BLaER1 treated with 17β-estradiol and CSF1 and Interleukin-3, amounts not matched to agents 10 nM and 100 nM (cell line): ENCODE results near the gene OGA.

Experiments
- H3K27ac ChIP-seq, 11 experiments: shearing (Covaris generic); formaldehyde crosslinking; 2 replicates each; pipeline ENCODE4 v1.8.1; 2022
- H3K27me3 ChIP-seq, 11 experiments: shearing (Covaris generic); formaldehyde crosslinking; 2 replicates each; pipeline ENCODE4 v1.8.1; 2022
- H3K36me3 ChIP-seq, 11 experiments: shearing (Covaris generic); formaldehyde crosslinking; 2 replicates each; pipeline ENCODE4 v1.8.1; 2022
- H3K4me1 ChIP-seq, 10 experiments: shearing (Covaris generic); formaldehyde crosslinking; 2 replicates each; pipeline ENCODE4 v1.8.1; 2022
- H3K4me2 ChIP-seq, 11 experiments: shearing (Covaris generic); formaldehyde crosslinking; 2 replicates each; pipeline ENCODE4 v1.8.1; 2022
- H3K4me3 ChIP-seq, 10 experiments: shearing (Covaris generic); formaldehyde crosslinking; 2 replicates each; pipeline ENCODE4 v1.8.1; 2022
- H3K9ac ChIP-seq, 11 experiments: shearing (Covaris generic); formaldehyde crosslinking; 2 replicates each; pipeline ENCODE4 v1.8.1; 2022
- H3K9me3 ChIP-seq, 11 experiments: shearing (Covaris generic); formaldehyde crosslinking; replicated peaks in 1 of 11; 2 replicates each; pipeline ENCODE4 v1.8.1; 2022
- H4K20me1 ChIP-seq, 11 experiments: shearing (Covaris generic); formaldehyde crosslinking; 2 replicates each; pipeline ENCODE4 v1.8.1; 2022
- Cebpa-rat ChIP-seq, 11 experiments: shearing (Covaris generic); IDR thresholded peaks; 2 replicates each; pipeline ENCODE4 v1.8.1; 2022

OGA gene

DNA sequence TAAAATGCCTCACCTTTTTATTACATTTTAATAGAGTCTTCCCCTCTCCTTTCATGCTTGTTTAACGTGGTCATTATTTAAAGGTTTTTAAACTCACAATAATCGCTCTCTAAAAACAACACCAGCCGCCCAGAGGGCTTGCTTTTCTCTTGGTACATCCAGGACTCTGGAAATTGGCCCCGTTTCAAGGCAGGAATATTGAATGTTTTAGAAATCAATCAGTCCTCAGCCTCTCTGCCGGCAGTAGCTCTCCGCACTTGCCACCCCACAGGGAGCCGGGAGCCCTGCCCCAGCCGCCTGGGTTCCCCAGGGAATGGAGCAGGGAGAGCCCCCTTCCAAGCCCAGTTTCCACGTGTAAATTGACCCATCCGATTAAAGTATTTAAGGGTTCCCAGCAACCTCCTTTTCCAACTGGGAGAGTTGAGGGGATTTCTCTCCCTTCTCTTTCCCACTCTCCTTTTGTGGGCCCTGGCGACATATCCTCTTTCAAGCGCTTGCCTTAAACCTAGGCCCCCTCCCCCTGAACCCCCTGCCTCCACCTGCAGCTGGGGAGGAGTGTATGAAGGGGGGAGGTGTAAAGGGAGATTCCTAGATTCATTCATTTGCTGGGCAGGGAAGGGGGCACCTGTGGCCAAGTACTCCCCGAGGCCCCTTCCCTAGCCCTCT lies 44.2 kb downstream of the OGA start:
- peaks cover 6 to 8% (median 7%) of the 10 kb centered on the region in 10 experiments; a peak in 17 of 20 replicates for H3K4me1 ChIP-seq
- peaks cover 83 to 99% (median 95%) of the 10 kb centered on the region in 11 experiments for H3K27me3 ChIP-seq
- H3K4me3 ChIP-seq, result no peak overlapping the region
- H3K4me2 ChIP-seq, result no peak overlapping the region
- peaks cover 0 to 77% (median 60%) of the 10 kb centered on the region in 11 experiments; a peak in 18 of 22 replicates for H4K20me1 ChIP-seq
- TF ChIP-seq Cebpa-rat (IDR thresholded peaks at IDR 0.05), result no peak
- no peaks in the 10 kb centered on the region; a peak in 1 of 22 replicates for H3K9me3 ChIP-seq
- H3K27ac ChIP-seq, result no peak overlapping the region
- peaks cover 0 to 15% (median 0%) of the 10 kb centered on the region in 11 experiments; a peak in 7 of 22 replicates for H3K36me3 ChIP-seq
- no peak overlapping the region for H3K9ac ChIP-seq

DNA sequence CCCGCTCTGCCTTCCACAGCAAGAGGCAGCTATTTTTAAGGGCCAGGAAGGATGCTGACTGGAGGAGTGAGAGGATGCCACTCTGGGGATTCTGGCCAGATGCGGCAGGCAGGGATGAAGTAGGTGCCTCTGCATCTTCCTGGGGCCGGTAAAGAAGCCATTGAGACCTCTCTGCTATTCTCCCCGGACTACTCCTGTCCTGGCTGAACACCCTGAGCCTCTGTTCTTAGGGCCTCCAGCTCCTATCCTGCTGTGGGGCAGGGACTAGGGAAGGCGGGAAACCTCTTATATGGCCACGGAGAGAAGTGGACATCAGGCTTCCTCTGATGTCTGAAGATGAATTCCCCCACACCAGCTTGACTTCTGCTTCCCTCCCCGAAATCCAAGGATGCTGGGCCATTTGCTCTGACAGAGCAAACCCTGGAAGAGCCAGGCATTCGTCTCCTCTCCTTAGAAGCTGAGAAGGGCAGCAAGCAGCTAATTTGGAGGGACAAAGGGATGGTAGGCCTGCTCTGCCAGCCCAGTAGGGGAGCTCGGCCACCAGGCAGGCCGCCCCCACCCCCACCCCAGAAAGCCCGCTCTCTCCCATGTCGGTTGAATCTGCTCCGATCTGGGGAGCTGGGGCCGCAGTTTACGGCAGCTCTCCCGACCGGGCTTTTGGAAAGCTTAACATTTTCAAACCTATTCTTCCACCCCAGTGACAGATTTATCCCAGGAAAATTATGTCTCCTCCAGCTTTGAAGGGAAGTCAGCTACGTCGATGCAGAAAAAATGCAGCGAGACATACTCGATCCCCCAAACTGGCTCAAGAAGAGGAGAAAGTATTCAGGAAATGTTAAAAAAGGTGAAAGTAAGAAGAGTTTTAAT lies 45.1 kb downstream of the OGA start:
- Histone ChIP-seq H3K36me3 (peaks cover 0 to 12% (median 0%) of the 10 kb centered on the region in 11 experiments; a peak in 7 of 22 replicates), H3K27me3 (peaks cover 74 to 99% (median 94%) of the 10 kb centered on the region in 11 experiments), H3K9me3 (no peaks in the 10 kb centered on the region; a peak in 1 of 22 replicates), H4K20me1 (peaks cover 0 to 68% (median 51%) of the 10 kb centered on the region in 11 experiments; a peak in 18 of 22 replicates), H3K4me1 (no peaks in the 10 kb centered on the region), H3K9ac (no peak overlapping the region), H3K27ac (no peak overlapping the region), H3K4me2 (no peak overlapping the region), H3K4me3 (no peak overlapping the region)
- TF ChIP-seq Cebpa-rat (IDR thresholded peaks at IDR 0.05), result no peak

DNA sequence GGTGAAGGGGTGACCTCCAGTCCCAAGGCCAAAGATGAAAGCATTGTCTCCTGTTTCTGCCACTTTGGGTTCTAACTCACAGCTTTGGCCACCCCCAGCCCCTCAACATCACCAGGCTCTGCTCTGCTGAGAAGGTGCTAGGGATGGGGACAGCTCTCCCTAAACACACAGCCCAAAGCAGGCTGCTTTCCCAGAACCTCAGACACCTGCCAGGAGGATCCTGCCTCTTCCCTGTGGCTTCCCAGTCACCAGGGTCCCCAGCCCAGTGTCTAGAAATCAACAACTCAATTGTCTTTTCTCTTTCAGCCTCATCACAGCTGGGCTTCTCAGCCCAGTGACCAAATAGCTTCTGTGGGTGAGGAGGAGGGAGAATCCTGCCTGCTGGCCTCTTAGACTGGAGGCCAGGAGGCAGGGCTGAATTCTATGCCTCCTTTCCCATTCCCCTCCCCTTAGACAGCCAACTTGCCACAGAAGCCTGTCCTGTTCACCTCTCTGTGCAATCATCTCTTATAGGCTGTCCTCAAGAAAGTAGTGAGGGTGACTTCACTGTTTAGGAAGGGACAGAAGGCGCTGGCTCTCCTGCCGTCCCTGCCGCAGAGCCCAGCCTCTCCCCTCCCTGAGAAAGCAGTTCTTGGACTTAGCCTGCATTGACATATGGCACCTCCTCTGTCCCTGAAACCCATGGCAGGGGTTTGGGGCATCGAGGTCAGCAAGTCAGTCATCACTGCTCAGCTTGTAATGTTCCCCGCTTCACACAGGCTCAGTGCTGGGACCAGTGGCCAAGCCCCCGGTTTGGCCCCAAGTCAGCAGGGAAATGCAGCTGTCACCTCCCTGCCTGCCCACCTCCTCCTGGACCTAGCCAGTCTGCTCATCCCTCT lies 46.0 kb downstream of the OGA start:
- Histone ChIP-seq H3K27me3 (peaks cover 65 to 99% (median 94%) of the 10 kb centered on the region in 11 experiments), H3K4me2 (no peak overlapping the region), H3K36me3 (peaks cover 0 to 3% (median 0%) of the 10 kb centered on the region in 11 experiments; a peak in 2 of 22 replicates), H3K9me3 (no peaks in the 10 kb centered on the region), H3K27ac (no peak overlapping the region), H3K9ac (no peak overlapping the region), H4K20me1 (peaks cover 0 to 59% (median 42%) of the 10 kb centered on the region in 11 experiments; a peak in 16 of 22 replicates), H3K4me1 (no peaks in the 10 kb centered on the region), H3K4me3 (no peak overlapping the region)
- TF ChIP-seq Cebpa-rat (IDR thresholded peaks at IDR 0.05), result no peak

DNA sequence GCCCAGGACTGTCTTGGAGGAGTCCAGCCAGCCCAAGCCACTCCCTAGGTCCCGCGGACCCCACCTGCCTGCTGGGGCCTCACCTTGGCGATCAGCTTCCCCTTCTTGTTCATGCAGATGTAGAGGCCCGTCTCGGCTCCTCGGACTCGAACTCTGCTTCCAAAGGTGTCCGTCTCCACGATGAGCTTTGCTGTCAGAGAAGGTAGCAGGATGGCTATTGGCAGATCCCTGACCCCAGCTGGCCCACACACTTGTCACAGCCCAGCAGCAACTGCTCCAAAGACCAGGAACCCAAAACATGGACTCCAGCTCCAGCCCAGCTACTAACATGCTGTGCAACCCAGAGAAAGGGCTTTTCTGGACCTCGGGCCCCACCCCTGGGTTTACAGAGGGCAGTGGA lies 46.9 kb downstream of the OGA start:
- Histone ChIP-seq H3K9me3 (no peaks in the 10 kb centered on the region), H3K4me1 (no peaks in the 10 kb centered on the region), H3K27me3 (peaks cover 57 to 99% (median 92%) of the 10 kb centered on the region in 11 experiments), H3K4me3 (no peak overlapping the region), H3K27ac (no peak overlapping the region), H4K20me1 (peaks cover 0 to 50% (median 34%) of the 10 kb centered on the region in 11 experiments; a peak in 16 of 22 replicates), H3K9ac (no peak overlapping the region), H3K4me2 (no peak overlapping the region), H3K36me3 (no peaks in the 10 kb centered on the region)
- TF ChIP-seq Cebpa-rat (IDR thresholded peaks at IDR 0.05), result no peak

DNA sequence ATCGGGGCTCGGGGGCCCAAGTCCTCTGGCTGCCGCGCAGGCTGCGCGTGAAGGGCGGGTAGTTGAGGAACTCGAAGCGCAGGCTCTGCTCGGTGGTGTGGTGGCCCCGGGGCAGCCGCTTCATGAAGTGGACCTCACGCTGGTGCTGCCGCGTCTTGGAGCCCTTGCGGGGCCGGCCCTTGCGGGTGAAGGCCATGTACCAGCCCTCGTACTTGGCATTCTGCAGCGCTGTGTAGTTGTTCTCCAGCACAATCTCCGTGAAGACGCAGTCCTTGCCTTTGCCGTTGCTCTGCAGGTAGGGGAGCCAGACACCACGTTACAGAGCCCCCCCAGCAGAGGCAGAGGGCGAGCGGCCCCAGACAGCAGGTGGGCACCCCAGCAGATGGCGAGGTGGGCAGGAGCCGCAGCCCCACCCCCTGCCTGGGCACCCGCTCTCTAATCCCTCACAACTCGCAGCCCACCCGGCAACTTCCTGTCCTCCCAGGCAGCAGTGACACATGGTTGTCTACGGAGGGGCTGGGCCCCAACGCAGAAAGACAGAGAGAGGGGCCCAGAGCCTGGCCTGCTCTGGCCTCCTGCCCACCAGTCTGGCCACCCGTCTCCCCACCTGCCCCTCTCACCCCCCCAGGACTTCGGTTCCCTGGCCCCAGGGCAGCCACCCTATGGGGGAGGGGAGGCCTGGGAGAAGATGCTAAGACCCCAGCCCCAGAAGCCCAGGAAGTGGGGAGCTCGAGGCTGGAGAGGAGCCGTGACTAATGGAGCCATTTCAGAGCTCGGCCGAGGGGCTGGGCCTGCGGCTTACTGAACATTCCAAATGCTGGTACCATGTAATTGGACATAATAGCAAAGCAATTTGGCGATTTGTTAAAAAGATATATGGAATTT lies 47.7 kb downstream of the OGA start:
- H3K9me3 ChIP-seq, result no peaks in the 10 kb centered on the region
- peaks cover 0 to 49% (median 33%) of the 10 kb centered on the region in 11 experiments; a peak in 16 of 22 replicates for H4K20me1 ChIP-seq
- no peak overlapping the region for H3K9ac ChIP-seq
- H3K4me2 ChIP-seq, result no peak overlapping the region
- H3K27me3 ChIP-seq, result peaks cover 51 to 94% (median 85%) of the 10 kb centered on the region in 11 experiments
- H3K36me3 ChIP-seq, result no peaks in the 10 kb centered on the region
- TF ChIP-seq Cebpa-rat (IDR thresholded peaks at IDR 0.05), result no peak
- H3K4me1 ChIP-seq, result no peaks in the 10 kb centered on the region
- H3K4me3 ChIP-seq, result no peak overlapping the region
- no peak overlapping the region for H3K27ac ChIP-seq

DNA sequence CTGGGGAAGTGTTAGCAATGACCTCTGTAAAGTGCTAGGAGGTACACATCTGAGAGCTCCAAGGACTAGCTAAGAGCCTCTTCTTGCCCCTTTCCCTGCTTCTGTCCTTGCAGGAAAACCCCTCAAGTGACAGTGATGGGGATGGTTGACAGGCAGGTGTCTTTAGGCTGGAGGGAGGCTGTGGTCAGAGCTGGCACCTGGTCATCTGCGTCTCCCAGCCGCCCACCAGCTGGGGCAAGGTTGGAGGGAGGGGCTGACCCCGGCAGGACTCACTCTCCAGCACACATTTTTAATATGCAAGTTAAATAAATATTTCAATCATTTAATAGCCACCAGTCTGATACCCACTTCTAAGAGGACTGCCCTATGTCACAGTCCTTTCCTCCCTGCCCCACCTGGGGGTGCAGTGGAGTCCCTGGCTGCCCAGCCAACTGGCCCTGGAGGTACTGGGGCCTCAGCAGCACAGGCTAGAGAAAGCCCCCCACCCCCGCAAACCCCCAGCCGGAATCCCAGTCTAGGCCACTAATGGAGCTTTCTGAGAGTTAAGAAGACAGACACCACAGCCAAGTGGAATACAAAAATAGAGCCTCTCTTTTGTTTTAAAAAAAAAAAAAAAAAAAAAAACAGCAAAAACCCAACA lies 48.6 kb downstream of the OGA start:
- Histone ChIP-seq H4K20me1 (peaks cover 0 to 40% (median 25%) of the 10 kb centered on the region in 11 experiments; a peak in 16 of 22 replicates), H3K36me3 (no peaks in the 10 kb centered on the region), H3K4me2 (no peak overlapping the region), H3K4me3 (no peak overlapping the region), H3K27ac (no peak overlapping the region), H3K27me3 (peaks cover 42 to 91% (median 76%) of the 10 kb centered on the region in 11 experiments), H3K9ac (no peak overlapping the region), H3K4me1 (no peaks in the 10 kb centered on the region), H3K9me3 (no peaks in the 10 kb centered on the region)
- no peak for TF ChIP-seq Cebpa-rat (IDR thresholded peaks at IDR 0.05)

DNA sequence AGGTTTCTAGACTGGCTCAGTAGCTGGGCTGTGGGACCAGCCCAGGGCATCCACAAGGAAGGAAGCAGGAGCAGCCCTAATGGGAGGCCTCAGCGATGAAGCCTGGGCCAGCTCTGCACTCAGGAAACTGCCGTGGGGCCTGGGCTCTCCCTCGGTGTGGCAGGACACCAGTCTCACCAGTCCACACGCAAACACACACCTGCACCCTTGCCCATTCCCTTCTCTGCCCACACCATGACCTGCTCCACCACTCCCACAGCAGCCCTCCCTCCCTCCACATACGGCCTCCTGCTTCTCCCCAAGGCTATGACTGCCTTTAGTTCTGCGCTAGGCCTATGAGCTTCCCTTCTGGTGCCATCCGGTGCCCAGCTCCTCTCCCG lies 49.5 kb downstream of the OGA start:
- peaks cover 33 to 84% (median 67%) of the 10 kb centered on the region in 11 experiments for H3K27me3 ChIP-seq
- no peak overlapping the region for H3K9ac ChIP-seq

More for the DNA sequence above, 49.5 kb downstream of the OGA start:
- Histone ChIP-seq H3K4me1 (no peaks in the 10 kb centered on the region), H3K4me3 (no peak overlapping the region), H3K4me2 (no peak overlapping the region), H4K20me1 (peaks cover 0 to 31% (median 17%) of the 10 kb centered on the region in 11 experiments; a peak in 15 of 22 replicates), H3K36me3 (no peaks in the 10 kb centered on the region), H3K27ac (no peak overlapping the region), H3K9me3 (no peaks in the 10 kb centered on the region)
- TF ChIP-seq Cebpa-rat (IDR thresholded peaks at IDR 0.05), result no peak
